Endodermal cell (in vitro differentiated cells): ENCODE measurements around the gene FSIP2. TPM values are rescaled to one million over a fixed set of nuclear protein-coding genes. Genes with fewer than 3 reads are reported as not detected.

Experiments used
- DNase-seq: peaks from one replicate; pipeline ENCODE4 v3.0.0-alpha.2; 2017
- H3K27ac ChIP-seq: 2 replicates; pipeline ENCODE4 v1.5.1; 2013; ENCODE audit warnings: mild to moderate bottlenecking, low read depth, low read length, moderate library complexity
- H3K27me3 ChIP-seq: 2 replicates; pipeline ENCODE4 v1.6.1; 2013; ENCODE audit warnings: mild to moderate bottlenecking, low read length, moderate library complexity; ENCODE audit not compliant: insufficient read depth, control insufficient read depth, poor library complexity, severe bottlenecking
- H3K36me3 ChIP-seq: 2 replicates; pipeline ENCODE4 v1.7.0; 2013; ENCODE audit warnings: mild to moderate bottlenecking, low read length, moderate library complexity; ENCODE audit not compliant: control insufficient read depth, insufficient read depth
- H3K4me1 ChIP-seq: one replicate; pipeline ENCODE4 v1.7.0; 2013; ENCODE audit warnings: low read length; ENCODE audit not compliant: control insufficient read depth, insufficient read depth
- H3K4me3 ChIP-seq: 2 replicates; pipeline ENCODE4 v1.5.1; 2013; ENCODE audit warnings: mild to moderate bottlenecking, low read length, moderate library complexity
- H3K9ac ChIP-seq: 2 replicates; pipeline ENCODE4 v1.6.1; 2013; ENCODE audit warnings: mild to moderate bottlenecking, low read length, moderate library complexity; ENCODE audit not compliant: poor library complexity, severe bottlenecking; ENCODE audit errors: extremely low read depth
- H3K9me3 ChIP-seq: 2 replicates; pipeline ENCODE4 v1.6.1; 2013; ENCODE audit warnings: mild to moderate bottlenecking, low read length, moderate library complexity; ENCODE audit not compliant: control insufficient read depth
- H3K27ac Mint-ChIP-seq: 2 replicates; pipeline ENCODE4 v1.8.0; 2020; ENCODE audit warnings: mixed read lengths
- H3K27me3 Mint-ChIP-seq: 2 replicates; pipeline ENCODE4 v1.8.0; 2021; ENCODE audit warnings: mild to moderate bottlenecking, mixed read lengths; ENCODE audit not compliant: insufficient read depth
- H3K36me3 Mint-ChIP-seq: 2 replicates; pipeline ENCODE4 v1.8.0; 2020; ENCODE audit warnings: low read depth, mixed read lengths
- H3K4me1 Mint-ChIP-seq: 2 replicates; pipeline ENCODE4 v1.8.0; 2020; ENCODE audit warnings: mixed read lengths
- H3K4me3 Mint-ChIP-seq: 2 replicates; pipeline ENCODE4 v1.8.0; 2020; ENCODE audit warnings: mild to moderate bottlenecking, moderate library complexity, mixed read lengths
- H3K9me3 Mint-ChIP-seq: 2 replicates; pipeline ENCODE4 v1.8.0; 2020; ENCODE audit warnings: mild to moderate bottlenecking, mixed read lengths
- WGBS, 2 experiments: methylation state at CpG; one replicate each; pipeline versions ENCODE4 v1.1.5 to v1.1.7; 2013; ENCODE audit warnings: missing lambda C conversion rate in 2 of 2, mixed read lengths in 1 of 2; ENCODE audit not compliant: insufficient coverage in 1 of 2, insufficient read length in 1 of 2; 5-methylcytosine and 5-hydroxymethylcytosine counted together
- total RNA-seq, 2 donors: library from RNA; stranded (reverse); fragmentation: NEBNext Ultra II Directional in 1 of 2; extraction: Animal tissue kit (Norgen Biotek cat#: 25700) in 1 of 2; gene quantifications; 2 replicates in 1 of 2; 3 replicates in 1 of 2; pipeline ENCODE4 v1.2.1, GENCODE V29; 2021
- TF ChIP-seq, protein P1 (sequence below): fragments of 200-600 bp; sonication (generic); conservative IDR thresholded peaks from 2 replicates; pipeline ENCODE4 v1.5.0; 2021; ENCODE audit warnings: antibody characterized with exemption, mild to moderate bottlenecking

The FSIP2 gene
- total RNA-seq, 2 donors from 2014 or later, result 6.7 to 8.7 TPM

DNA sequence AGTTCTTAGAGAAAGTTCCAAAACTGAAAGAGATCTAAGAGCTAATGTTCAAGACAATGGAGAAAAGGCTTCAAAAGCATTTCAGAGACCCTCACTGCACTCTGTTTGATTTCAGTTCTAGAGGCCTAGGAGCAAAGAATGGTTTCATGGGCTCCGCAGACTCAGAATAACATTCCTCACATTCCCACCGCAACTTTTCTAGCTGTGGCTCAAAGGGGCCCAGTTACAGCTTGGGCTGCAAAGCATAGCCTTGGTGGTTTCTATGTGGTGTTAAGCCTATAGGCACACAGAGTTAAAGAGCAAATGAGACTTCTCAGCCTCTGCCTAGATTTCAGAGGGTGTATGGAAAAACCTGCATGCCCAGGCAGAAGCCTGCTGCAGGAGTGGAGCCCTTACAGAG, 73.0 kb downstream of the FSIP2 start:
- H3K36me3 Mint-ChIP-seq, result peaks cover 6% of the 10 kb centered on the region
- H3K4me1 Mint-ChIP-seq, result peaks cover 2% of the 10 kb centered on the region
- Histone ChIP-seq H3K36me3 (no peaks in the 10 kb centered on the region), H3K27me3 (no peaks in the 10 kb centered on the region), H3K4me3 (no peak overlapping the region), H3K9me3 (peaks cover 20% of the 10 kb centered on the region), H3K27ac (no peak overlapping the region), H3K9ac (no peak overlapping the region), H3K4me1 (no peaks in the 10 kb centered on the region)
- DNase-seq, result peak; percentile 51
- H3K27ac Mint-ChIP-seq, result no peak overlapping the region
- H3K9me3 Mint-ChIP-seq, result peaks cover 8% of the 10 kb centered on the region
- H3K27me3 Mint-ChIP-seq, result no peaks in the 10 kb centered on the region
- 100% methylated on average over 2 of the region's 2 CpGs for WGBS, 2 experiments
- H3K4me3 Mint-ChIP-seq, result no peak overlapping the region
- TF ChIP-seq, protein P1, sequence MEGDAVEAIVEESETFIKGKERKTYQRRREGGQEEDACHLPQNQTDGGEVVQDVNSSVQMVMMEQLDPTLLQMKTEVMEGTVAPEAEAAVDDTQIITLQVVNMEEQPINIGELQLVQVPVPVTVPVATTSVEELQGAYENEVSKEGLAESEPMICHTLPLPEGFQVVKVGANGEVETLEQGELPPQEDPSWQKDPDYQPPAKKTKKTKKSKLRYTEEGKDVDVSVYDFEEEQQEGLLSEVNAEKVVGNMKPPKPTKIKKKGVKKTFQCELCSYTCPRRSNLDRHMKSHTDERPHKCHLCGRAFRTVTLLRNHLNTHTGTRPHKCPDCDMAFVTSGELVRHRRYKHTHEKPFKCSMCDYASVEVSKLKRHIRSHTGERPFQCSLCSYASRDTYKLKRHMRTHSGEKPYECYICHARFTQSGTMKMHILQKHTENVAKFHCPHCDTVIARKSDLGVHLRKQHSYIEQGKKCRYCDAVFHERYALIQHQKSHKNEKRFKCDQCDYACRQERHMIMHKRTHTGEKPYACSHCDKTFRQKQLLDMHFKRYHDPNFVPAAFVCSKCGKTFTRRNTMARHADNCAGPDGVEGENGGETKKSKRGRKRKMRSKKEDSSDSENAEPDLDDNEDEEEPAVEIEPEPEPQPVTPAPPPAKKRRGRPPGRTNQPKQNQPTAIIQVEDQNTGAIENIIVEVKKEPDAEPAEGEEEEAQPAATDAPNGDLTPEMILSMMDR, result no peak

- Histone ChIP-seq H3K4me3 (no peak overlapping the region), H3K4me1 (no peaks in the 10 kb centered on the region), H3K36me3 (no peaks in the 10 kb centered on the region), H3K27ac (no peak overlapping the region), H3K9me3 (peaks cover 18% of the 10 kb centered on the region), H3K27me3 (no peaks in the 10 kb centered on the region), H3K9ac (no peak overlapping the region)
- no peak overlapping the region for H3K27ac Mint-ChIP-seq
- peaks cover 6% of the 10 kb centered on the region for H3K36me3 Mint-ChIP-seq
- TF ChIP-seq, protein P1, result no peak
- no peaks in the 10 kb centered on the region for H3K4me1 Mint-ChIP-seq
- no peak overlapping the region for H3K4me3 Mint-ChIP-seq
- WGBS, 2 experiments, result 88 to 95% methylated on average over 2 of the region's 2 CpGs
- no peaks in the 10 kb centered on the region for H3K27me3 Mint-ChIP-seq
- no peak for DNase-seq
- peaks cover 8% of the 10 kb centered on the region for H3K9me3 Mint-ChIP-seq
Observed at GRCh38 chr2:185813707-185814106, 75.1 kb downstream of the FSIP2 start.

DNA sequence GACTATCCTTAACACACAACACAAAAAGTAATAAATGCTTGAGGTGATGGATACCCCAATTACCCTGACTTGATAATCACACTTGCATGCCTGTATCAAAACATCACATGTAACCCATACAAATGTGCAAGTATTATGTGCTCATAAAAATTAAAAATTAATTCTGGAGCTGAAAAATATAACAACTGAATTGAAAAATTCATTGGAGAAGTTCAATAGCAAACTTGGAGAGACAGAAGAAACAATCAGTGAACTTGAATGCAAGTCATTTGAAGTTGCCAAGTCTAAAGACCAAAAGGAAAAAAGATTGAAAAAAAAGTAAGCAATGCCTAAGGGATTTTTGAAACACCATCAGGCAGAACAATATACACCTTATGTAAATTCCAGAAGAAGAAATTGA, 79.4 kb downstream of the FSIP2 start:
- no peak overlapping the region for H3K27ac ChIP-seq
- H3K9ac ChIP-seq, result no peak overlapping the region
- H3K4me1 Mint-ChIP-seq, result no peaks in the 10 kb centered on the region
- H3K4me3 Mint-ChIP-seq, result no peak overlapping the region
- no peaks in the 10 kb centered on the region for H3K36me3 ChIP-seq
- no peaks in the 10 kb centered on the region for H3K27me3 Mint-ChIP-seq
- no peaks in the 10 kb centered on the region for H3K4me1 ChIP-seq
- H3K4me3 ChIP-seq, result no peak overlapping the region
- H3K27ac Mint-ChIP-seq, result no peak overlapping the region
- H3K9me3 Mint-ChIP-seq, result no peaks in the 10 kb centered on the region
- peaks cover 6% of the 10 kb centered on the region for H3K9me3 ChIP-seq
- DNase-seq, result no peak
- H3K36me3 Mint-ChIP-seq, result no peaks in the 10 kb centered on the region
- TF ChIP-seq, protein P1, result no peak
- H3K27me3 ChIP-seq, result no peaks in the 10 kb centered on the region
